HG02571 (cell line): ENCODE results near the gene ZC3H7A.
A peak's percentile ranks its signal among the peaks of the same experiment; 100 is the strongest.
"Not testable (repeated sequence)": the region's sequence is repeated elsewhere in the genome, so short reads cannot be mapped to it uniquely, and the experiment has no call there.

ENCODE experiments used
- ATAC-seq: cut with Tn5 transposase; IDR thresholded peaks from one replicate; pipeline ENCODE4 v1.9.1; 2021; ENCODE audit warnings: mild to moderate bottlenecking, moderate library complexity; ENCODE audit not compliant: unreplicated experiment

The ZC3H7A gene

DNA sequence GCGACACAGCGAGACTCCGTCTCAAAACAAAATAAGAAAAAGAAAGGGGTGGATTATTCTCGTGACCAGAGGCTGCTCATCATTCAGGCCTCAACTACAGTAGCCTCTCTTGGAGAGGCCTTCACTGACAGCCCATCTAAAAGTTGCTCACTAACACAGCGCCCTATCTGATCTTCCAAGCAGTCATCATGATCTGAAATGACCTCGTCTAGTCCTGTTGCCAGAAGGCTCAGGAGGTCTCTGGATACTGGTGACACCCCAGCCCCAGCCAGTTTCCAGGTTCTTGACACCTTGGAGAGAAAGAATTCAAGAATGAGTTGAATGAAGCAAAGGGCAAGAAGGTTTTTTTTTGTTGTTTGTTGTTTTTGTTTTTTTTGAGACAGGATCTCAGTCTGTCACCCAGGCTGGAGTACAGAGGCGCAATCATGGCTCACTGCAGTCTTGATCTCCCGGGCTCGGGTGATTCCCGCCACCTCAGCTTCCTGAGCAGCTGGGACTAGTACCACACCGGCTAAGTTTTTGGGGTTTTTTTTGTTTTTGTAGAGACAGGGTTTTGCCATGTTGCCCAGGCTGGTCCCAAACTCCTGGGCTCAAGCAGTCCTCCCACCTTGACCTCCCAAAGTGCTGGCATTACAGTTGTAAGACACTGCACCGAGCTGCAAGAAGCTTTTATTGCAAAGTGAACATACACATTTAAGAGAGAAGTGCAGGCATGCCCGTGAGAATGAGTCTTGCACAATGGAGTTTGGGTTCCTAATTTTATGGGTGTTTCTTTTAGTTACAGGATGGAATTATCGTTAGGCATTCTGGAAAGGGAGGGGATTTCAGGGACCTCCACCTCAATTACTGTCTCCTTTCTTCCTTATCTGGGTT lies 2.7 kb upstream of the ZC3H7A start:
- no peak for ATAC-seq

DNA sequence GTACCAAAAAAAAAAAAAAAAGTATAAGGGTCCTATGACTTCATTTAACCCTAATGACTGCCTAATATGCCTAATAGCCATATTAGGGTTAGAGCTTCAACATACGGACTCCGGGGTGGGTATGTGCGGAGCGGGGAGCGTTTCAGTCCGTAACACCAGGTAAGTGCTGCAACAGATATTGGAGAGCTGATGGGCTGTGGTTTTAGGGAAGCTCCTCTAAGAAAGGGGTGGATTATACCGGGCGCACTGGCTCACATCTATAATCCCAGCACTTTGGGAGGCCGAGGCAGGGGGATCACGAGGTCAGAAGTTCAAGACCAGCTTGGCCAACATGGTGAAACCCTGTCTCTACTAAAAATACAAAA lies 1.9 kb upstream of the ZC3H7A start:
- ATAC-seq: no peak

DNA sequence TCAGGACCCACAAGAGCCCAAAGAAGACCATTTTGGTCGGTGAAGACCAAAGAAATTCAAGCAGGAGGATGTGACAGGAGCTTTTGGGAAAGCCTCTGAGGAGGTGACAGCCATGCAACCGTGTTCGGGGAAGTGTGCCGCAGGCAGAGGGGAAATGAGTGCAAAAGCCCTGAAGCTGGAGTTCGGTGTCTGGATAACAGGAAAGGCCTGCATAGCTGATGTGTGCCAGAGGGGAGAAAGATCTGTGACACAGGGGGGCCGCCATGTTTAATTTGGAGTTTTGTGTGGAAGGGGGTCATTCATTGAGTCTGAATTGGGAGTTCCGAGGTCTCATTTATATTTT lies 870 bp upstream of the ZC3H7A start:
- no peak for ATAC-seq

DNA sequence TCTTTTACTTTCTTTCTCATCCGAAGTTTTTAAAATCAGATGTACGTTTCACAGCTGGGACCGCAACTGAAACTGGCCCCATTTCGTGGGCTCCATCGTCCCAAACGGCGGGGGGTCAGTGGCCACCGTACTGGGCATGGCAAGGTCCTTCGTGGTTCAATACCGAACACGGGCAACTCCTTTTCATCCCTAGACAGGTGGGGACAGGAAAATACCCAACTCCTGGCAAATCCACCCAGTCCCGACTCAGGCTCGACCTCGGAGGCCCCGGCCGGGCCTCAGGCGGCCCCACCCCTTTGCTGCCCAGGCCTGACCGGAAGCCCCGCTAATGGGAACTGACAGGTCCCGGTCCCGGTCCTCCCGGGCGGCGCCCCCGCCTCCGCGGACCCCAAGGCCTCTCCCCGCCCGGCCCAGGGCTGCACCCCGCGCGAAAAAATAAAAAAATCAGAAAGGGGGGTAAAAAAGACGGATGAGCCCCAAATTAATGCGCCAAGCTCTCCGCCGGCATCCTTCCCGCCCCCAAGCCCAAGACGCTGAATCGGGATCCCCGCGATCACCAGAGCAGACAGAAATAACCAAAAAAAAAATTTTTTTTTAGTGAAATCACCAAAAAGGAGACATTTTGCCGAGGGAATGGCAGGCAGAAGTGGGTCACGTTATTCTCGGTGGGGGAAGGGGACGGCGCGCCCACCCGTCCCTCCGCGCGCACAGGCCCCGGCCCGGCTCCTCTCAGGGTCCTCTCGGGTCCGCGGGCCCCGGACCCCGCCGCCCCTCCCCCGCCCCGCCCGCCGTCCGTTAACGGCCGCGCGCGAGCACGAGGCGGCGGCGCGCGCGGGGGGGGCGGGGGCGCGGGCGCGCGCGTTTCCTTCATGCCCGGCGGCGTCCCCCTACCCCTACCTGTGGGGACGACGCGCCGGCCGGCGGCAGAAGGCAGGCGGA lies 562 bp downstream of the ZC3H7A start:
- ATAC-seq: peak; percentile 3

DNA sequence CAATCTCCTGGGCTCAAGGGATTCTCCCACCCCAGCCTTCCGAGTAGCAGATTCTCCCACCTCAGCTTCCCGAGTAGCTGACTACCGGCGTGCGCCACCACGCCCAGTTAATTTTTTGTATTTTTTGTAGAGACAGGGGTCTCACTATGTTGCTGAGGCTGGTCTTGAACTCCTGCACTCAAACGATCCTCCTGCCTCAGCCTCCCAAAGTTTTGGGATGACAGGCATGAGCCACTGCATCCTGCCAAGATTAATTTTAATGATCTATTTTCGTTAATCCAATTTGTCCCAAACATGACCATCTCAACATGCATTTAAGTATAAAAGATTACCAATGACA lies 1.2 kb downstream of the ZC3H7A start:
- ATAC-seq: no peak

DNA sequence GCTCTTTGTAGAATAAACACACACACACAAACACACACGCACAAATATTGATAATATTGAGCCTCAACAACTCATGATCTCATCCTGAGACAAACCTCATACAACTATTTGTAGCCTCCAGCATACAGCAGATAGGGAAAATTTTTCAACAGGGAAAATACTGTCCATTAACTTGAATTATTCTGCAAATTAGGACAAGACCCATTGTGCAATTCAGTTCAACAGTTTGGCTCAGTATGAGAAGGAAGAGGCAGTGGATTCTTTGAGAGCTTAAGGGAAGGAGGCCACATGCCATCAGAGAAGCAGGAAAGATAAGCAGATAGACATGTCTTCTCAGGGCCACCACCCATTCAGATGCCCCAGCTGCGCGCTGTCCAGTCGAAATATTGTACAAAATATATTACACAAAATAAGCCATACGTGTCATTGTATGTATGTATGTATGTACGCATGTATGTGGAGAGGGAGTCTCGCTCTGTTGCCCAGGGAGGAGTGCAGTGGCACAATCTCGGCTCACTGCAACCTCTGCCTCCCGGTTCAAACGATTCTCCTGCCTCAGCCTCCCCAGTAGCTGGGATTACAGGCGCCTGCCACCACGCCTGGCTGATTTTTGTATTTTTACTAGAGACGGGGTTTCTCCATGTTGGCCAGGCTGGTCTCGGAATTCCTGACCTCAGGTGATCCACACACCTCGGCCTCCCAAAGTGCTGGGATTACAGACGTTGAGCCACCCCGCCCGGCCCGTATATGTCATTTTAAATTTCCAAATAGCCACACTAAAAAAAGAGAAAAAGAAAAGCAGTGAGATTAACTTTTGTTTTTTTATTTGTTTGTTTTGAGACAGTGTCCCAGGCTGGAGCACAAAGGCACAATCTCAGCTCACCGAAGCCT lies 1.8 kb downstream of the ZC3H7A start:
- no peak for ATAC-seq

DNA sequence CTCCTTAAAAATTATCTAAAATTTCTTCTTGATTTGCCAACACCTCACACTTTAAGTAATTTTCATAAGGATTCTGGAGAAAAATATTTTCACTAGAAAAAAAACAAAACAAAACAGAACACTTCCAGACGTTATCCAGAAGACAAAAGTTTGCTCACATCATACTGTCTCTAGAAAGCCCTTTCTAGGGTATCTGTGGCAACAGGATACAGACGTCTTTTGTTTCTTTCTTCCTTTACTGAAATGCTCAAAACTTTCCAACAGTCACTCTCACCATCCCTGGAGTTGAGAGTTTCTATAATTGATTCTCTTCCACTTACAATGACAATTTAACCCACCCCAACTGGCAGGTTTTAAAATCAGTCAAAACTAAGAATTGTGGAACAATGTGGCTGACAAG lies 2.6 kb downstream of the ZC3H7A start:
- ATAC-seq: no peak

DNA sequence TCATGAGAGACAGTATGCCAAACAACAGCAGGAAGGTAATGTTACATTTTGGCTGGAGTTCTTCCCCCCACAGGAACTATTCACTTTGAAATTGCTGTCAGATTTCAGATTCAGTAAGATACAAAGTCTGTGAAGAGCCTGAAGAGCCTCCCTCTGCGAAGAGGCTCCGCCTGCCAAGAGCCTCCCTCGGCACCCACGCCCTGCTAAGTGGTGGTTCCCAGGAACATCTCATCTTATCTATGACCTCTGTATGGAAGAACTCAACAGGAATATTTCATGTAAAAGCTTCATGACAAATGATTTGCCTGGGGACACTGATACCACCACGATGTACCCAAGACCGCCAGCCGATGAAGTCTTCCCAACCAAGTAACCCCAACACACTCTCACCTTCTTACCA lies 3.2 kb downstream of the ZC3H7A start:
- ATAC-seq: no peak

DNA sequence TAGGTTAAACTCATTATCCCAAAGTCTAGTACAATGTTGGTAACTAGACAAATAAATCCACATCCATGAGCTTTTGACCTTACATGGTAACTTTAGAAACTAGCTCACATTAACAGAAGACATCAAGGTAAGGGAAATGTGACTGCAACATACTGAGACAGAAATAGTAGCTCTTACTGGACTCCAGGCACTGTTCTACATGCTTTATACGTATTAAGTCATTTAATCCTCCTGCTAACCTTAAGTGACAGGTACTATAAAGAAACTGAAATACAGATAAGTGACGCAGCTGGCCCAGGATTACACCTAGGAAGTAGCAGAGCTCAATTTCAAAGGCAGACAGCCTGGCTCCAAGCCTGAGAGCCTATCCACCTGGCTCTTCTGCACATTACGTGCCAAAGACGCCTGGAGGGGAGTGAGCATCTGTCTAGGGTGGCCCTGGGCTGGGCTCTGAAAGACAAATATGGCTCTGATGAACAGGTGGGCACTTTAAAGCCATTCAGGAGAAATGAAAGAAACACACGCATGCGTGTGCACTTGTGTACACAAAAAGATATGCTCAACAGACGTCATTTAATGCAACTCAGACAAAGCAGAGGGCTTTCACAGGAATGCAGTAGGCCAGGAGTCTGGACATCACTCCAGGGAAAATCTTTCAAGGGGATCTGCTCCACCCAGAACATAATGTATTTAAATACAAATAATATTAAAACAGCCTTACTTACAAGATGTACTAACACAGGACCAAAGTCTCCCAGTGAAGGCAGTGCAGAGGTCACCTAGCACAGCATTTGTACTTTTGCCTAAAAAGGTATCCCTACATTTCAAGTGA lies 4.4 kb downstream of the ZC3H7A start:
- no peak for ATAC-seq

DNA sequence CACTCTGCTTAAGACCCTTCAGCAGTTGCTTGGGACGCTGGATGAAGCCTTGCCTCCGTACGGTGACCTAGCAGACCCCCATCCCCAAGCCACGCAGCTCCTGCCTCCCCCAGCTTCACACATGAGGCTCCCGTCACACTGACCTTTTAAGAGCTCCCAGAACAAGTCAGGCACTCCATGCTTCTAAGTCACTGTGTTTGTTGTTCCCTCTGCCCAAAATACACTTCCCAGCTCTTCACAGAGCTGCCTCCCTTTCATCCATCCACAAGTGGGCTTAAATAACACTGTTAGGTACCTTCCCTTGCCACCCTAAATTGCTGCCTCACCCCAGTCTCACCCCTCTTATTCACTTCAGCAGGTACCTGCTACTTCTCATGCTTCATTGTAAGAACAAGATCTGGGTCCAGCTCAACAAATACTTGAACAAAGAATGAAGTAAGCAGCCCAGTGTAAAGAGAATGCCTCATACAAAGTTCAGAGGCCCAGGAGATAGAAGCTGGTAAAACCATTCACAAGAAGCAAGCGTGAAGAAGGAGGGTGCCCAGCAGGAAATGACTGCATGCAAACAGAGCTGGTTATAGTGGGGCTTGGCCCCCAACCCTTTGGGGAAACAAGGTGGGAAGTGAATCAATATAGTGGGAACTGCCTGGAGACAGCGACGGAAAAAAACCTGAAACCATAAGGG lies 5.8 kb downstream of the ZC3H7A start:
- no peak for ATAC-seq

DNA sequence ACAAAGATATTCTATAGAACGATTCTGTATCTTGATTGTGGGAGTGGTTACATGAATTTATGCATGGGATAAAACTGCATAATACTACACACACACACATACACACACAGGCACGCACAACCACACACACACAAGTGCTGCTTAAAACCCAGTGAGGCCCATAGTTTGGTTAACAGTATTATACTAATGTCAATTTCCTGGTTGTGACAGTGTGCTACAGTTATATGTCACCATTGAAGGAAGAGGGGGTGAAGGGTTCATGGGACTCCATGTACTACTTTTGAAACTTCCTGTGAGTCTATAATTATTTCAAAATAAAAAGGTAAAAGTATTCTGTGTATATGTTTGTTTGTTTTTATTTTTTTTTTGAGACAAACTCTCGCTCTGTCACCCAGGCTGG lies 8.1 kb downstream of the ZC3H7A start:
- no peak for ATAC-seq

DNA sequence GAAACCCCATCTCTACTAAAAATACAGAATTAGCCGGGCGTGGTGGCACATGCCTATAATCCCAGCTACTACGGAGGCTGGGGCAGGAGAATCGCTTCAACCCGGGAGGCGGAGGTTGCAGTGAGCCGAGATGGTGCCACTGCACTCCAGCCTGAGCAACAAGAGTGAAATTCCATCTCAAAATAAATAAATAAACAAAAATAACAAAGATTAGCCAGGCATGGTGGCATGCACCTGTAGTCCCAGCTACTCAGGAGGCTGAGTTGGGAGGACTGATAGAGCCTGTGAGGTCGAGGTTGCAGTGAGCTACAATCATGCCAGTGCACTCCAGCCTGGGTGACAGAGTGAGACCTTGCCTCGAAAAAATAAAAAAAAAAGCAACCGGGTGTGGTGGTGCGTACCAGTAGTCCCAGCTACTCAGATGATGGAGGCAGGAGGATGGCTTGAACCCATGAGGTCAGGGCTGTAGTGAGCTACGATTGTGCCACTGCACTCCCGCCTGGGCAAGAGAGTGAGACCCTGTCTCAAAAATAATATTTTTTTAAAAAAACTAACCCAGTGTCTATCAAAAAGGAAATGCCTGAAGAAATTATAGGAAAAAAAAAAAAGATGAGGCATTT lies 12.0 kb downstream of the ZC3H7A start:
- ATAC-seq: not testable (repeated sequence)

DNA sequence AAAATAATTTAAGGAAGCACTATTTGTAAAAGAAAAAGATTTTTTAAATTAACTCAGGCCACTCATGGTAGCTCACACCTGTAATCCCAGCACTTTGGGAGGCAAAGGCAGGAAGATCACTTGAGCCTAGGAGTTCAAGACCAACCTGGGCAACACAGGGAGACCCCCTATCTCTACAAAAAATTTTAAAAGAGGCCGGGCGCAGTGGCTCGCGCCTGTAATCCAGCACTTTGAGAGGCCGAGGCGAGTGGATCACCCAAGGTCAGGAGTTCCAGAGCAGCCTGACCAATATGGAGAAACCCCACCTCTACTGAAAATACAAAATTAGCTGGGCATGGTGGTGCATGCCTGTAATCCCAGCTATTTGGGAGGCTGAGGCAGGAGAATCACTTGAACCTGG lies 12.7 kb downstream of the ZC3H7A start:
- ATAC-seq: not testable (repeated sequence)

DNA sequence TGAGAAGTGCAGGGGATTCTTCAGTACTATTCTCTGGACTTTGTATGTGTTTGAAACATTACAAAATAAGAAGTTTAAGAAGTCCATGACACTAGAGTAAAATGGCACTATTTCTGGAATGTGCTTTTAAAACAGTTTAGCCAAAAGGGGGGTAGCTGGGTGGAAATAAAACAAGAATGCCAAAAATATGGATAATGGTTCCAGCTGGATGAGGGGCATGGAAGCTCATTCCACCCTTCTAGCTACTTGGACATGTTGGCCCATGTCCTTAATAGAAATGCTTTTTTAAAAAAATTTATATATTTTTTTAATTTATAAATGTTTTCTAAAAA lies 13.1 kb downstream of the ZC3H7A start:
- ATAC-seq: no peak

DNA sequence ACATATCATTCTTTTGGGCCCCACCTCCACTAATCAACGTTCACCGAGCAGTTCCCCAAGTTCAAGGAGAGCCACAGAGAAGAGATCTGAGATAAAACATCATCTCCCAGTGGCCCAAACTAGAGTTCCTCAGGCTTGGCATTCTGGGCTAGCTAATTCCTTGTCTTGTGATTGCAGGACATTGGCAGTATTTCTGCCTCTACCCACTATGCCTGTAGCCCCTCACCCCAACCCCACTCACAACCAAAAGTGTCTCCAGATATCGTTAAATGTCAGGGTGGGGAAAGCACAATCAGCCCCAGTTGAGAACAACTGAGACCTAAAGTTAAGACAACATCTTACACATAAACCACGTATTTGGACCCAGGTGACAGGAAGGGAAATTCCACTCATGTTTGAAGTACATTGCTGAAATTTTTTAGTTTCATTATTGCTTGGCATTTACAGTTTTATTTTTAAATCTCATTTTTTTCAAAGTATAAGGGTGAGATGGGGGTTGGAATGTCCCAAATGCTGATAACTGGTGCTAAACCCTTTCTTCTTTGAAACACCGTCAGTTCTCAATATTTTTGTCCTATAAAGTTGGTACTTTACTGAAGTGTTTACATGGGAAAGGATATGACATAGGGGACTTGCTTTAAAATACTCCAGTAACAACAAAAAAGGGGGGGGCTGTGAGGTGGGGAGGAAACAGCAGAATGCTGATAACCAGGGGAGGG lies 13.6 kb downstream of the ZC3H7A start:
- peak; percentile 40 for ATAC-seq

DNA sequence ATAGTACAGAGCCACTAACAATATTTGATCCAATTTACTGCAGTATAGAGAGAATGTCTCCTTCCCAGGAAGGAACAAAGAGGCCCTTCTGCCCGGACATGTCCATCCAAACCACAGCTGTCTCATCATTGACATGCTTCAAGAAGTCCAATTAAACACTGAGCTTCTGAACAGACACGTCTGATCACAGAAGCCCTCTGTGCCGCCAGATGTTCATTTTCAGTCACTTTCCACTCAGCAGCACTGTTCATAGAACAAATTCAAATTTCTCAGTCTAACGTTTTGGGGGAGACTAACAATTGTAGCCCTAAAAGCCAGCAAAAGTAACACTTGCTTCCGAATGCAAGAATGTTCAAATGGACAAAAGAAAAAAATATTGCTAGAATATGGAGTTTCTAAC lies 15.3 kb downstream of the ZC3H7A start:
- ATAC-seq: no peak

DNA sequence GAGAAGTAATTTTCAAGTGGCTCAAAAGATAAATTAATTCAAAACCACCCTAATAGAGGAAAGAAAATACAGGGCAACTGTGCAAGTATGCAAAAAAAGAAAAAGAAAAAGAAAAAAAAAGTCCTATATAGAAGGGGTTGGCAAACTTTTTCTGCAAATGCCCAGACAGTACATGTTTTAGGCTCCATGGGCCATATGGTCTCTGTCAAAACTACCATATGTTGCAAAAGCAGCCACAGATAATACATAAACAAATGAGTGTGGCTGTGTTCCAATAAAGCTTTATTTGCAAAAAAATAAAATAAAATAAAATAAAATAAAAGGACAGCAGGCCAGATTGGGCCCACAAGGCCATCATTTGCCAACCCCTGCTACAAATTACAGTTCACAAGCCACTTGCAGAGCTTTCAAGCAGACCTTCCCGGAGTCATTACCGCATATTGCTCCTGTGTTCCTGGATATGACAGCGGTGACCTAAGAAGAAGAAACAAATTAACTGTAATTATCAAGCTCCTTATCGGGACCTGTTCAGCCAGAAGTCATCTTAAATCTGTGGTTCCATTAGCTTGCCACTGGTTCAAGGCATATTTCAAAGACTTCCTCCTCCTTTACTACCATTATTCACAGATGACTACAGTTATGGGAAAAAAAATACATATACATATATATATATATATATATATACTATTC lies 15.9 kb downstream of the ZC3H7A start:
- no peak for ATAC-seq

DNA sequence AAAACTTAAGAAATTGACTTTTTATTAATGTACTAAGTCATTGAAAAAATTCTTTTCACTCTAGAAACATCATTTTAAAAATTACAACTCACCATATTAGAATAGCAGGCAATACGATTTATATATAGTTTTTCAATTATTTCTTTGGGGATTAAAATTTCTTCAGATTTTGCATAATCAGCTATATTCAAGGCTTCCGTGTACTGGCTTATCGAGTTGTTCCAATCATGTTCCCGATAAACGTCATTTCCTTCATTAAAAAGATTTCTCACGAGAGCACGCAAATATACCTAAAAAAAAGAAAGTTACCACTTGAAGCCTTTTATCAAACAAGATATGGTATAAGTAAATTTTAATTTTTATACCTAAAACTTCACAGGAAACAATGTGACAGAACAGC lies 18.0 kb downstream of the ZC3H7A start:
- no peak for ATAC-seq
